NB4 (cell line): ENCODE measurements around the gene ZBTB20.

Experiments used
- MYC ChIP-seq: IDR thresholded peaks from 2 replicates; pipeline ENCODE4 v1.6.1; 2011; ENCODE audit warnings: low read depth, low read length
- POLR2A ChIP-seq: IDR thresholded peaks from 2 replicates; pipeline ENCODE4 v1.6.1; 2011; ENCODE audit warnings: mild to moderate bottlenecking; ENCODE audit not compliant: insufficient read length; ENCODE audit errors: extremely low read depth
- TF ChIP-seq, protein P1 (sequence below): IDR thresholded peaks from one replicate; pipeline ENCODE4 v1.5.1; 2012; ENCODE audit warnings: low read depth, low read length

DNA sequence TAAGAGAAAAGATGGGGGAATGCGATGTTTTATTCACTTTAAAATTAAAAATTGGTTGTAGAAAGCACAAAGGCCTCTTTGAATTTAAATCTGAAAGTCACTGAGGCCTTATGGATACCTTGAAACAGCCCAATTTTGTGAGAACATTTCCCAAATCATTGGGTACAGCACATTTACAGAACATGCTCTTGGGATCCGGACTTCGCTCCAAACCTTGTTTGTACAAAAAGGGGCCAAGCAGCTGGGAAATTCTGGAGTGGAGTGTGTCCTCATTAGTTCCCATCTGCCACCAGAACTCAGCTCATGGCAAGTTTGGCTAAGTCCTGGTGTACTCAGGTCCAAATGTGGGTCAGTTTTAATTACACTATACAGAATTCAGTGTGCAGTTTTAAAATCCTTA is 254.2 kb downstream of the ZBTB20 start:
- TF ChIP-seq MYC (no peak), POLR2A (no peak)
- TF ChIP-seq, protein P1, sequence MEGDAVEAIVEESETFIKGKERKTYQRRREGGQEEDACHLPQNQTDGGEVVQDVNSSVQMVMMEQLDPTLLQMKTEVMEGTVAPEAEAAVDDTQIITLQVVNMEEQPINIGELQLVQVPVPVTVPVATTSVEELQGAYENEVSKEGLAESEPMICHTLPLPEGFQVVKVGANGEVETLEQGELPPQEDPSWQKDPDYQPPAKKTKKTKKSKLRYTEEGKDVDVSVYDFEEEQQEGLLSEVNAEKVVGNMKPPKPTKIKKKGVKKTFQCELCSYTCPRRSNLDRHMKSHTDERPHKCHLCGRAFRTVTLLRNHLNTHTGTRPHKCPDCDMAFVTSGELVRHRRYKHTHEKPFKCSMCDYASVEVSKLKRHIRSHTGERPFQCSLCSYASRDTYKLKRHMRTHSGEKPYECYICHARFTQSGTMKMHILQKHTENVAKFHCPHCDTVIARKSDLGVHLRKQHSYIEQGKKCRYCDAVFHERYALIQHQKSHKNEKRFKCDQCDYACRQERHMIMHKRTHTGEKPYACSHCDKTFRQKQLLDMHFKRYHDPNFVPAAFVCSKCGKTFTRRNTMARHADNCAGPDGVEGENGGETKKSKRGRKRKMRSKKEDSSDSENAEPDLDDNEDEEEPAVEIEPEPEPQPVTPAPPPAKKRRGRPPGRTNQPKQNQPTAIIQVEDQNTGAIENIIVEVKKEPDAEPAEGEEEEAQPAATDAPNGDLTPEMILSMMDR: no peak
